GM12892 (cell line): ENCODE data around the gene ARHGDIB.

ENCODE experiments used
- DNase-seq: peaks from one replicate; pipeline ENCODE4 v3.0.0; 2011; ENCODE audit not compliant: insufficient read length
- FAIRE-seq: peaks from 2 replicates; lab custom pipeline; 2011; peaks lifted over from hg19 to GRCh38; lab: Jason Lieb, UNC
- POLR2A ChIP-seq: IDR thresholded peaks from 2 replicates; pipeline ENCODE4 v1.6.1; 2011; ENCODE audit warnings: low read depth, low read length, control low read depth
- POLR2AphosphoS5 ChIP-seq: IDR thresholded peaks from 2 replicates; pipeline ENCODE4 v1.6.1; 2011; ENCODE audit warnings: low read depth, low read length, control low read depth
- TAF1 ChIP-seq: IDR thresholded peaks from 2 replicates; pipeline ENCODE4 v1.6.1; 2011; ENCODE audit warnings: low read depth, mild to moderate bottlenecking, control low read depth, low read length, borderline replicate concordance

ARHGDIB gene

GRCh38 chr12:14979468-14979867, 18.1 kb upstream of the ARHGDIB start:
- TF ChIP-seq POLR2AphosphoS5, result no peak
- TF ChIP-seq TAF1, result no peak
- no peak for TF ChIP-seq POLR2A
- no peak for DNase-seq
- FAIRE-seq, result no peak

DNA sequence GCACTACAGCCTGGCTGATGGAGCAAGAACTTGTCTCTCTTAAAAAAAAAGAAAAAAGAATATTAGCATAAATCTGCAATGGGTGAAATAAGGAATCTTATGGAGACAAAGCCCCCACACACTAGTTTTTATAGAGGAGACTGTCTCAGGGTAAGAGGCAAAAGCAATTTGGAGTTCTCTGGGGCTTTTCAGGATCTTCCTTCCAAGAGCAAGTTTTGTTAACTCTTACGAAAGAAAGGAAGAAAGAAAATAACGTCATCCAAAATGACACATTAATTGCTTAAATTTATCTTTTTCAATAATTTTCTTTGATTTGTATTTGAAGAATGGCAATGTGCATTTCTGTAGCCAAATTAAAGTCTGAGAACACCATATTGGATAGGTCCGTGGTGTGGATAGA, 15.3 kb upstream of the ARHGDIB start:
- FAIRE-seq, result no peak
- DNase-seq, result no peak
- no peak for TF ChIP-seq POLR2A
- no peak for TF ChIP-seq TAF1
- no peak for TF ChIP-seq POLR2AphosphoS5

GRCh38 chr12:14975457-14975856, 14.1 kb upstream of the ARHGDIB start:
- no peak for TF ChIP-seq TAF1
- TF ChIP-seq POLR2AphosphoS5, result no peak
- no peak for TF ChIP-seq POLR2A
- FAIRE-seq (no peak), DNase-seq (no peak)

DNA sequence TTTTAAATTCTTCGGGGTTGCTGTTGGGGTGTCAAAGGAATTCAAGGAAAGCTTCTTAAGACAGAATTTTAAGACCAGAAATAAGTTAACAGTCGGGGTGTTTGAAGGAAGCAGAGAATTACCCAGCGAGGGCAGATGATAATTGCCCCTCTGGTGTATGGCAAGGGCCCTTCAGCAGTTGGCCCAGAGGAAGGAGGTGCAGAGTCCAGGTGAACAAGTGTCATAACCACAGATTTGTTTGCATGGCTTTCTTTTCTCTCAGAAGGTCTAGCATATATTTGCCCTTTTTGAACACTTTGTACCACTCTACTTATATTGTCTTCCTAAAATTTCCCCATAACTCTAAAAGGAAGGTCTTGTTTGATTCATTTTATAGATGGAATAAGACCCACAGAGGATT, 13.2 kb upstream of the ARHGDIB start:
- no peak for DNase-seq
- FAIRE-seq, result no peak
- TF ChIP-seq POLR2AphosphoS5, result no peak
- no peak for TF ChIP-seq TAF1
- no peak for TF ChIP-seq POLR2A

DNA sequence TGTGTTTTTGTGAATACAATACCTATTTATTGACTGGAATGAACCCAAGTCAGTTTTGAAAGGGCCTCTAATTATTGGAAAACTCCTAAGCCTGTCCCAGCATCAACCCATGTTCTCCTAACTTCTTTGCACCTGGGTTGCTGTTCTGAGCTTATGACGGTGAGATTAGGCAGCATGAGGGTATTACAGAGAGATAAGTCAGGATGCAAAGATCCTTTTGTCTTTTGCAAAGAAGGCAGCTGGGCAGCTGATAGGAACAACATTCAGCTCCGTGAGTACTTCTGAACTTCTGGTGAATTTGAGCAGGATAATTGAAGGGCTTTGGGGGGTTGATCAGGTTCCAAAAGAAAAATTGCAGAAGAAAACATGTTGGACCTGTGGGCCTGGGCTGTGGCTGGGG, 11.4 kb upstream of the ARHGDIB start, which contains the start of gene PDE6H:
TSS of gene PDE6H (plus strand) at position 227 of the 400 bp plus-strand sequence. CDS start 4,971 bp downstream, outside the sequence.
- no peak for DNase-seq
- no peak for FAIRE-seq
- TF ChIP-seq POLR2A, result no peak
- no peak for TF ChIP-seq POLR2AphosphoS5
- no peak for TF ChIP-seq TAF1

DNA sequence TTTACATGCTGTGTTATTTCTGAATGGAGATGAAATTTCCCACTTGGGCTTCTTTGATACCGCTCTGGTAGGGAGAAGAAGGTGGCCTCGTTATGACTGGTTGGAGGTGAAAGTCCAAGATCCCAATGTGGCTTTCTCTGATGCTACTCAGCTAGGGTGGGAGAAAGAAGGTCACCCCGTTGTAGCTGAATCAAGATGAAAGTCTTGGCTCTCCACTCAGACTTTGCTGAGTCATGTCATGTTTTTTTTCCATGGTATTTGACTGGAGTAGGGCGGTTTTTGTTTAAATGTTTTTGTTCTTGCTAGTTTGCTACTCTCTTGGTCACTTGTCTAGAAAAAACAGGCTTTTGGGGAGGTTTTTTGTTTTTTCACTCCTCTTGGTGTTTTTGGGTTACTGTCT, 9.1 kb upstream of the ARHGDIB start:
- DNase-seq (no peak), FAIRE-seq (no peak)
- no peak for TF ChIP-seq POLR2A
- no peak for TF ChIP-seq POLR2AphosphoS5
- TF ChIP-seq TAF1, result no peak

DNA sequence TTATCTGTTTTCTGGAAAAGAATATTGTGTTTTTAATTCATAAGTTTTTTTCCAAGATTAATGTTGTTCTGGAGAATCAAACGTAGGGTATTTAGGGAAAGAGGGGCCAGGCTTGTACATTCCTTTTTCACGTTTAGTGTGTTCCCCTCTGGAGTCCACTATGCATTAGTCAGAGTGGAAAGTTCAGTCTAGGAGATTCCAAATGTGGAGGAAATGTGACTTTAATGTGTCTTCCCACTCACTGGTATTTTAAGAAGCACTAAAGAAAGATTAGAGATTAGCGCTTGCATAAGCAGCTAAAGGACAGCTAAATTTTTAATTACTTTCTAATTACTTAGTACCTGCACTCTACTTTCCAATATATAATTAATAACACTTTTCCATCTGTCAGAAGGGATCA, 7.1 kb upstream of the ARHGDIB start:
- no peak for DNase-seq
- TF ChIP-seq TAF1 (no peak), POLR2AphosphoS5 (no peak), POLR2A (no peak)
- no peak for FAIRE-seq

- no peak for FAIRE-seq
- DNase-seq, result no peak
- TF ChIP-seq POLR2AphosphoS5, result no peak
Measured at GRCh38 chr12:14965221-14965620, 3.8 kb upstream of the ARHGDIB start.

DNA sequence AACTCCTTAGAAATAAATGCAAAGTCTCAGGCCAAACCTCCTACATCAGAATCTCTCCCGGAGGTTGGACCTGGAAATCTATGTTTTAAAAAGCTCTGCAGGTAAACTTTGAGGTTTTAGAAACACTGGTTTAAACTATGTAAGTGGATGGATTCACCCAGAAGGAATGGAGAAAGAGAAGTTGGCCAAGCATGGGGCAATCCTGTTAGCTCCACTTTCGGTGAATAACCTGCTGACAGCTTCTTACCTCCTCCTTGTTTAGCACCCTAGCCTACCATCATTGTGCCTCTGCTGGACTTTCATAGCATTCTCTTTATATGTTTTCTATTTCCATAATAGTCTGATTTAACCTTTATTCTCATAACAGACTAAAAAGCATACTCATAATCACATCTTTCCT, 3.0 kb upstream of the ARHGDIB start:
- no peak for TF ChIP-seq POLR2A
- TF ChIP-seq TAF1, result no peak
- TF ChIP-seq POLR2AphosphoS5, result no peak
- FAIRE-seq (no peak), DNase-seq (no peak)

GRCh38 chr12:14963520-14963919, 2.1 kb upstream of the ARHGDIB start:
- no peak for FAIRE-seq

GRCh38 chr12:14962797-14963196, 1.4 kb upstream of the ARHGDIB start:
- TF ChIP-seq POLR2A, result no peak
- TF ChIP-seq POLR2AphosphoS5, result no peak
- no peak for TF ChIP-seq TAF1
- FAIRE-seq, result no peak

More at GRCh38 chr12:14963520-14963919, 2.1 kb upstream of the ARHGDIB start:
- TF ChIP-seq POLR2A (no peak), POLR2AphosphoS5 (no peak), TAF1 (no peak)
- no peak for DNase-seq

GRCh38 chr12:14962153-14962539, 745 bp upstream of the ARHGDIB start:
- TF ChIP-seq TAF1 (no peak), POLR2AphosphoS5 (no peak), POLR2A (no peak)
- DNase-seq (no peak), FAIRE-seq (no peak)

More at GRCh38 chr12:14962797-14963196, 1.4 kb upstream of the ARHGDIB start:
- no peak for DNase-seq
